K562 (cell line): ENCODE results near the gene PTGR1. TPM values are rescaled to one million over a fixed set of nuclear protein-coding genes. Genes with fewer than 3 reads are reported as not detected.

ENCODE experiments used
- ARID4B ChIP-seq: sonication (generic); formaldehyde crosslinking; IDR thresholded peaks from 2 replicates; pipeline ENCODE4 v1.8.0; 2022; ENCODE audit warnings: mild to moderate bottlenecking, missing genetic modification reagents
- BRCA1 ChIP-seq, 2 experiments: fragments of 450-650 bp in 1 of 2; sonication (generic) in 1 of 2; formaldehyde crosslinking in 1 of 2; IDR thresholded peaks; 2 replicates each; pipeline versions ENCODE4 v1.5.0 to v1.6.1; 2017 to 2020; ENCODE audit warnings: mild to moderate bottlenecking in 1 of 2, missing genetic modification reagents in 1 of 2
- BRD9 ChIP-seq: fragments of 450-650 bp; IDR thresholded peaks from 2 replicates; pipeline ENCODE4 v1.6.1; 2018; ENCODE audit warnings: low read depth; ENCODE audit not compliant: partially characterized antibody
- DDX20 ChIP-seq: fragments of 450-650 bp; IDR thresholded peaks from 2 replicates; pipeline ENCODE4 v1.6.1; 2016; ENCODE audit warnings: missing genetic modification characterization, low read depth, mild to moderate bottlenecking, missing compliant biosample characterization, moderate library complexity
- E2F3 ChIP-seq: fragments of 250-450 bp; sonication (Bioruptor Pico); IDR thresholded peaks from 2 replicates; pipeline ENCODE4 v1.4.0; 2020; ENCODE audit warnings: mild to moderate bottlenecking
- ERF ChIP-seq: fragments of 450-650 bp; formaldehyde crosslinking; IDR thresholded peaks from 2 replicates; pipeline ENCODE4 v1.4.0; 2020; ENCODE audit warnings: mild to moderate bottlenecking, mixed read lengths
- HMG20A ChIP-seq: fragments of 450-650 bp; formaldehyde crosslinking; conservative IDR thresholded peaks from 2 replicates; pipeline ENCODE4 v1.4.0; 2020; ENCODE audit warnings: mild to moderate bottlenecking, mixed read lengths
- JUND ChIP-seq, 2 experiments: IDR thresholded peaks; 2 replicates in 1 of 2; 3 replicates in 1 of 2; pipeline ENCODE4 v1.6.1; 2011; ENCODE audit warnings: borderline replicate concordance in 2 of 2, low read depth in 2 of 2, low read length in 2 of 2, improper control_type of control experiment in 1 of 2, missing biosample characterization in 1 of 2, missing genetic modification characterization in 1 of 2, missing genetic modification reagents in 1 of 2
- KAT7 ChIP-seq: sonication (generic); formaldehyde crosslinking; IDR thresholded peaks from 2 replicates; pipeline ENCODE4 v1.8.0; 2022; ENCODE audit warnings: missing genetic modification reagents, mild to moderate bottlenecking, borderline replicate concordance
- KDM2B ChIP-seq: fragments of 250-450 bp; sonication (Bioruptor Pico); IDR thresholded peaks from 2 replicates; pipeline ENCODE4 v1.8.0; 2021; ENCODE audit warnings: mild to moderate bottlenecking, moderate library complexity
- MAX ChIP-seq: sonication (generic); formaldehyde crosslinking; IDR thresholded peaks from 2 replicates; pipeline ENCODE4 v1.9.0; 2022; ENCODE audit warnings: mild to moderate bottlenecking, missing genetic modification reagents
- MCM3 ChIP-seq: fragments of 450-650 bp; IDR thresholded peaks from 2 replicates; pipeline ENCODE4 v1.6.1; 2016
- NELFE ChIP-seq: IDR thresholded peaks from 2 replicates; pipeline ENCODE4 v1.6.1; 2011; ENCODE audit warnings: mild to moderate bottlenecking; ENCODE audit not compliant: insufficient read depth, insufficient read length
- NFATC3 ChIP-seq: fragments of 450-650 bp; IDR thresholded peaks from 2 replicates; pipeline ENCODE4 v1.6.1; 2017; ENCODE audit warnings: mild to moderate bottlenecking
- PATZ1 ChIP-seq: fragments of 250-450 bp; sonication (Bioruptor Pico); IDR thresholded peaks from 2 replicates; pipeline ENCODE4 v1.5.0; 2020; ENCODE audit warnings: mild to moderate bottlenecking, borderline replicate concordance
- PRPF4 ChIP-seq: fragments of 200-400 bp; formaldehyde crosslinking; IDR thresholded peaks from one replicate; pipeline ENCODE4 v1.6.1; 2017; ENCODE audit warnings: low read length, low read depth, mild to moderate bottlenecking; ENCODE audit not compliant: insufficient read depth, poor library complexity, severe bottlenecking
- STAT5B ChIP-seq: fragments of 250-450 bp; sonication (Bioruptor Pico); IDR thresholded peaks from 2 replicates; pipeline ENCODE4 v1.8.0; 2021; ENCODE audit warnings: mild to moderate bottlenecking, inconsistent platforms
- TAF1 ChIP-seq: IDR thresholded peaks from 2 replicates; pipeline ENCODE4 v1.6.1; 2011; ENCODE audit warnings: mild to moderate bottlenecking, low read length, moderate library complexity; ENCODE audit not compliant: insufficient read depth, control insufficient read depth, severe bottlenecking; ENCODE audit errors: extremely low read depth
- ZBTB8A ChIP-seq: fragments of 450-650 bp; IDR thresholded peaks from 2 replicates; pipeline ENCODE4 v1.6.1; 2018; ENCODE audit warnings: mild to moderate bottlenecking, moderate library complexity; ENCODE audit not compliant: partially characterized antibody
- ZEB2 ChIP-seq: fragments of 450-650 bp; IDR thresholded peaks from 2 replicates; pipeline ENCODE4 v1.6.1; 2016
- ZNF184 ChIP-seq: sonication (generic); formaldehyde crosslinking; IDR thresholded peaks from 2 replicates; pipeline ENCODE4 v1.5.0; 2020; ENCODE audit warnings: missing genetic modification reagents
- ZNF384 ChIP-seq: IDR thresholded peaks from 2 replicates; pipeline ENCODE4 v1.6.1; 2012; ENCODE audit warnings: low read depth, low read length, improper control_type of control experiment
- polyA plus RNA-seq, 8 experiments: library from polyadenylated mRNA; depleted of rRNA in 4 of 8; stranded (reverse) in 5 of 8; unstranded in 3 of 8; fragments of >200 nt; fragmentation: Nextera tagmentation in 2 of 8; fragmentation: Illumina TruSeq in 1 of 8; extraction: Ambion mirVana in 2 of 8; extraction: Trizol in 1 of 8; gene quantifications; 2 replicates each; pipeline versions ENCODE4 v1.2.1 to v1.2.3, GENCODE V29; 2011 to 2014; ENCODE audit warnings: inconsistent platforms in 1 of 8, missing spikeins in 1 of 8
- total RNA-seq, 7 experiments: library from RNA; depleted of rRNA in 6 of 7; stranded (reverse); fragments of >200 nt in 6 of 7; fragmentation: Illumina TruSeq in 2 of 7; extraction: Trizol in 2 of 7; gene quantifications; 2 replicates each; pipeline versions ENCODE4 v1.2.1 to v1.2.3, GENCODE V29; 2011 to 2021; ENCODE audit warnings: low replicate concordance in 1 of 7

PTGR1 gene
- total and polyA plus RNA-seq, 9 of the 15 experiments (the other 6 are each of a cell fraction or from before 2014, with no cell fraction given): 0.22 TPM; not detected in 8

DNA sequence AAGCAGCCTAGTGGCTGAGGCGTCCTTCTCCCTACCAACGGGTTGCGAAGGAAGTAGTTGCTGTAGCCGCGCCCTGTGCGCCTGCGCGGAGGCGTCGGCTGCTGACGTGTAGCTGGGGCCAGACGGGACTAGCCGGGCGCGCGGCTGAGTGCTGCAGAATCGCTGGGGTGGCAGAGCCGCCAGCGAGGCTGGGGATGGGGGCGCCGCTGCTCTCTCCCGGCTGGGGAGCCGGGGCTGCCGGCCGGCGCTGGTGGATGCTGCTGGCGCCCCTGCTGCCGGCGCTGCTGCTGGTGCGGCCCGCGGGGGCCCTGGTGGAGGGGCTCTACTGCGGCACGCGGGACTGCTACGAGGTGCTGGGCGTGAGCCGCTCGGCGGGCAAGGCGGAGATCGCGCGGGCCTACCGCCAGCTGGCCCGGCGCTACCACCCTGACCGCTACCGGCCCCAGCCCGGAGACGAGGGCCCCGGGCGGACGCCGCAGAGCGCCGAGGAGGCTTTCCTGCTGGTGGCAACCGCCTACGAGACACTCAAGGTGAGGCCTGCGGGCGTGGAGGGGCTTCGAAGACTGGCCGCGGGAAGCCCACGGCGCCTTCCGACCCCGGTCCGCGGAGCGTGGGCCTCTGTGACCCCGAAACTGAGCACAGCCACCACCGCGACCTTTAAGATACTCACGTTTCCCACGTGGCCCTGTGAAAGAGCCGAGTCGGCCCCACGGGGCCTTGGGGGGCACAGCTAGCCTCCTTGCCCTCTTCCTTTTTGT lies 31.9 kb upstream of the PTGR1 start, which contains the start of gene DNAJC25 (continued):
- TF ChIP-seq KAT7 (CRISPR knock-in tag): peak; percentile 85; the same call in 1 of the 2 replicates
- TF ChIP-seq ZNF384: no peak
- TF ChIP-seq ZNF184 (CRISPR knock-in tag): no peak
- TF ChIP-seq TAF1: peak; percentile 92
- TF ChIP-seq ZEB2: no peak
- no peak for TF ChIP-seq MCM3
- TF ChIP-seq ARID4B (CRISPR knock-in tag): peak; percentile 99
- TF ChIP-seq STAT5B (CRISPR knock-in tag): no peak
- no peak for TF ChIP-seq KDM2B (CRISPR knock-in tag)
- no peak for TF ChIP-seq NFATC3
- TF ChIP-seq HMG20A (CRISPR knock-in tag): no peak
- no peak for TF ChIP-seq PATZ1 (CRISPR knock-in tag)
- TF ChIP-seq MAX: peak; percentile 40; the same call in 1 of the 2 replicates
- TF ChIP-seq E2F3: no peak
- no peak for TF ChIP-seq JUND (IDR thresholded peaks at IDR 0.05; ENCODE audit: borderline replicate concordance, low read depth, low read length)
- no peak; the same call in 2 of the 3 replicates for TF ChIP-seq JUND (tag; IDR thresholded peaks at IDR 0.05; ENCODE audit: borderline replicate concordance, low read depth, low read length)
- no peak for TF ChIP-seq ZBTB8A
- TF ChIP-seq NELFE: no peak
- no peak for TF ChIP-seq DDX20 (tag)
- peak; percentile 52 for TF ChIP-seq PRPF4
- no peak for TF ChIP-seq BRD9
- TF ChIP-seq ERF (CRISPR knock-in tag): 0 out of 2 replicates have a peak, but pooled peaks have one; percentile 53
- TF ChIP-seq BRCA1 (IDR thresholded peaks at IDR 0.05): no peak
- TF ChIP-seq BRCA1 (CRISPR knock-in tag; IDR thresholded peaks at IDR 0.05): peak; percentile 93; the same call in 1 of the 2 replicates
